Skin of body (tissue), 2 donors: Measurements from ENCODE around the gene MKLN1. TPM values are rescaled to one million over a fixed set of nuclear protein-coding genes. Genes with fewer than 3 reads are reported as not detected.
"Not testable (repeated sequence)": the region's sequence is repeated elsewhere in the genome, so short reads cannot be mapped to it uniquely, and the experiment has no call there.

Experiments used
- DNase-seq: peaks from one replicate; lab custom pipeline; 2025; lab: John Stamatoyannopoulos, UW
- total RNA-seq: library from RNA; depleted of rRNA; stranded (reverse); fragments of >200 nt; gene quantifications from one replicate; pipeline ENCODE4 v1.2.3, GENCODE V29; 2014

Gene MKLN1
- 62.3 TPM for total RNA-seq

- peak; percentile 84 for DNase-seq
Observed at GRCh38 chr7:131327626-131328376, at the start of gene MKLN1. TSS of gene MKLN1 (plus strand) at chr7:131327876. CDS start at chr7:131327900, 24 bp downstream.

- DNase-seq: no peak
Observed at GRCh38 chr7:131279044-131279443, 48.6 kb upstream of the MKLN1 start.

- no peak for DNase-seq
Observed at GRCh38 chr7:131281266-131282048, 46.2 kb upstream of the MKLN1 start.

GRCh38 chr7:131284702-131285419, 42.8 kb upstream of the MKLN1 start:
- DNase-seq: no peak

- DNase-seq: no peak
Observed at GRCh38 chr7:131285556-131285955, 42.1 kb upstream of the MKLN1 start.

GRCh38 chr7:131288450-131288849, 39.2 kb upstream of the MKLN1 start:
- no peak for DNase-seq

GRCh38 chr7:131289051-131289450, 38.6 kb upstream of the MKLN1 start:
- no peak for DNase-seq

GRCh38 chr7:131292141-131292905, 35.4 kb upstream of the MKLN1 start:
- no peak for DNase-seq

GRCh38 chr7:131293018-131293417, 34.7 kb upstream of the MKLN1 start:
- no peak for DNase-seq

- DNase-seq: no peak
Observed at GRCh38 chr7:131294553-131294952, 33.1 kb upstream of the MKLN1 start.

- no peak for DNase-seq
Observed at GRCh38 chr7:131298608-131298992, 29.1 kb upstream of the MKLN1 start.

GRCh38 chr7:131299074-131299473, 28.6 kb upstream of the MKLN1 start:
- no peak for DNase-seq

- no peak for DNase-seq
Observed at GRCh38 chr7:131300078-131300477, 27.6 kb upstream of the MKLN1 start.

GRCh38 chr7:131300572-131301466, 26.9 kb upstream of the MKLN1 start:
- DNase-seq: no peak

- no peak for DNase-seq
Observed at GRCh38 chr7:131302446-131302845, 25.2 kb upstream of the MKLN1 start.

- no peak for DNase-seq
Observed at GRCh38 chr7:131302876-131303707, 24.6 kb upstream of the MKLN1 start.

- DNase-seq: no peak
Observed at GRCh38 chr7:131305152-131305551, 22.5 kb upstream of the MKLN1 start.

GRCh38 chr7:131306041-131306440, 21.6 kb upstream of the MKLN1 start:
- not testable (repeated sequence) for DNase-seq

GRCh38 chr7:131306777-131307176, 20.9 kb upstream of the MKLN1 start:
- no peak for DNase-seq
